Effector memory CD4-positive, alpha-beta T cell (primary cell): Measurements from ENCODE around the gene CTSH.
"Not testable (repeated sequence)": the region's sequence is repeated elsewhere in the genome, so short reads cannot be mapped to it uniquely, and the experiment has no call there.

Experiments
- DNase-seq, 3 donors: peaks; one replicate each; pipeline ENCODE4 v3.0.0-alpha.2; 2020
- H3K27ac ChIP-seq: 2 replicates; pipeline ENCODE4 v1.7.0; 2013; ENCODE audit warnings: mild to moderate bottlenecking, low read length, moderate library complexity; ENCODE audit not compliant: insufficient read depth, poor library complexity, severe bottlenecking
- H3K27me3 ChIP-seq: replicated peaks from 2 replicates; pipeline ENCODE4 v1.7.0; 2013; ENCODE audit warnings: mild to moderate bottlenecking, low read length; ENCODE audit not compliant: insufficient read depth, control insufficient read depth, poor library complexity, severe bottlenecking
- H3K36me3 ChIP-seq: 2 replicates; pipeline ENCODE4 v1.7.0; 2013; ENCODE audit warnings: mild to moderate bottlenecking, low read length, moderate library complexity; ENCODE audit not compliant: control insufficient read depth, insufficient read depth
- H3K4me1 ChIP-seq: 2 replicates; pipeline ENCODE4 v1.7.0; 2013; ENCODE audit warnings: low read length, mild to moderate bottlenecking; ENCODE audit not compliant: control insufficient read depth, insufficient read depth, poor library complexity, severe bottlenecking
- H3K4me3 ChIP-seq: 2 replicates; pipeline ENCODE4 v1.7.0; 2013; ENCODE audit warnings: low read length, low read depth, mild to moderate bottlenecking; ENCODE audit not compliant: insufficient read depth, poor library complexity, severe bottlenecking
- H3K9me3 ChIP-seq: 2 replicates; pipeline ENCODE4 v1.7.0; 2013; ENCODE audit warnings: mild to moderate bottlenecking, low read length, moderate library complexity; ENCODE audit not compliant: control insufficient read depth

Gene CTSH

GRCh38 chr15:78893538-78893937, 51.3 kb downstream of the CTSH start:
- Histone ChIP-seq H3K36me3 (peaks cover 88% of the 10 kb centered on the region), H3K4me3 (no peak overlapping the region), H3K9me3 (no peaks in the 10 kb centered on the region), H3K27ac (no peak overlapping the region), H3K4me1 (no peaks in the 10 kb centered on the region), H3K27me3 (no peaks in the 10 kb centered on the region)
- DNase-seq, result no peak

- H3K36me3 ChIP-seq, result peaks cover 88% of the 10 kb centered on the region
- H3K4me1 ChIP-seq, result no peaks in the 10 kb centered on the region
- H3K27me3 ChIP-seq, result no peaks in the 10 kb centered on the region
- DNase-seq, result no peak
- H3K27ac ChIP-seq, result no peak overlapping the region
- H3K4me3 ChIP-seq, result no peak overlapping the region
- H3K9me3 ChIP-seq, result no peaks in the 10 kb centered on the region
These were observed 55.8 kb downstream of the CTSH start for GRCh38 chr15:78889000-78889399.

- no peak overlapping the region for H3K27ac ChIP-seq
- no peaks in the 10 kb centered on the region for H3K27me3 ChIP-seq
- H3K36me3 ChIP-seq, result peaks cover 36% of the 10 kb centered on the region
- no peak overlapping the region for H3K4me3 ChIP-seq
- H3K4me1 ChIP-seq, result peaks cover 16% of the 10 kb centered on the region
- no peaks in the 10 kb centered on the region for H3K9me3 ChIP-seq
- DNase-seq, result no peak
These were observed 63.2 kb downstream of the CTSH start for GRCh38 chr15:78881681-78882080.

- Histone ChIP-seq H3K4me3 (no peak overlapping the region), H3K27ac (no peak overlapping the region), H3K9me3 (no peaks in the 10 kb centered on the region), H3K36me3 (peaks cover 27% of the 10 kb centered on the region), H3K27me3 (no peaks in the 10 kb centered on the region), H3K4me1 (peaks cover 20% of the 10 kb centered on the region)
- DNase-seq, result no peak
These were observed 64.0 kb downstream of the CTSH start for GRCh38 chr15:78880813-78881212.

GRCh38 chr15:78880242-78880533, 64.7 kb downstream of the CTSH start:
- no peaks in the 10 kb centered on the region for H3K27me3 ChIP-seq
- peaks cover 22% of the 10 kb centered on the region for H3K36me3 ChIP-seq
- no peak overlapping the region for H3K27ac ChIP-seq
- no peak overlapping the region for H3K4me3 ChIP-seq
- no peak for DNase-seq
- peaks cover 21% of the 10 kb centered on the region for H3K4me1 ChIP-seq
- H3K9me3 ChIP-seq, result no peaks in the 10 kb centered on the region

GRCh38 chr15:78879517-78880241, 65.2 kb downstream of the CTSH start:
- Histone ChIP-seq H3K36me3 (peaks cover 17% of the 10 kb centered on the region), H3K27ac (no peak overlapping the region), H3K9me3 (no peaks in the 10 kb centered on the region), H3K4me3 (no peak overlapping the region), H3K4me1 (peaks cover 25% of the 10 kb centered on the region), H3K27me3 (no peaks in the 10 kb centered on the region)
- no peak for DNase-seq

GRCh38 chr15:78878356-78878755, 66.5 kb downstream of the CTSH start:
- Histone ChIP-seq H3K27ac (no peak overlapping the region), H3K36me3 (peaks cover 14% of the 10 kb centered on the region), H3K9me3 (no peaks in the 10 kb centered on the region), H3K27me3 (no peaks in the 10 kb centered on the region), H3K4me3 (no peak overlapping the region), H3K4me1 (peaks cover 25% of the 10 kb centered on the region)
- no peak for DNase-seq

GRCh38 chr15:78876954-78877353, 67.9 kb downstream of the CTSH start:
- H3K27ac ChIP-seq, H3K9me3 ChIP-seq, H3K36me3 ChIP-seq, DNase-seq, H3K27me3 ChIP-seq: not testable (repeated sequence)
- Histone ChIP-seq H3K4me1 (peaks cover 21% of the 10 kb centered on the region), H3K4me3 (peak overlapping the region; percentile 6)

GRCh38 chr15:78875107-78875914, 69.5 kb downstream of the CTSH start:
- DNase-seq, result no peak
- Histone ChIP-seq H3K9me3 (no peaks in the 10 kb centered on the region), H3K4me1 (peaks cover 21% of the 10 kb centered on the region), H3K27ac (peak overlapping the region; percentile 100), H3K27me3 (no peaks in the 10 kb centered on the region), H3K36me3 (no peaks in the 10 kb centered on the region), H3K4me3 (peak overlapping the region; percentile 100)
